ENCODE results near the gene DPH3.

DNA sequence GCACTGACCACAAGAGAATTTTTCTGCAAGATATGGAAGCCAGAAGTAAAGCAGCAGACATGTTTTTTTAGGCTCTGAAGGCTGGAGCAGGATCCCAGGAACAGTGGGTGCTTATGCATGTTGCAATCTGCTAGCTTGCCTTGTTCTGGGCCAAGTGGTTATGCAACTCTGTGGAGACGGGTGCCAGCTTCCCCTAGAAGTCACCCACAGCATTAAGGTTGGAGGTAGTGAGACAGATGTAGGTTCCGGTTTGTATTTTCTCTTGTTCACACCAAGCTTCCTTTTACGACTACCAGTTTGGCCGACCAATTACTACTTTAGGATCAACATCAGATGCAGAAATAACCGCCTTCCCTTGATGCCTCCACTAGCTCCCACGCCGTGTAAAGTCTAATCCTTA is 11.1 kb downstream of the DPH3 start:
- TF ChIP-seq, protein P1, sequence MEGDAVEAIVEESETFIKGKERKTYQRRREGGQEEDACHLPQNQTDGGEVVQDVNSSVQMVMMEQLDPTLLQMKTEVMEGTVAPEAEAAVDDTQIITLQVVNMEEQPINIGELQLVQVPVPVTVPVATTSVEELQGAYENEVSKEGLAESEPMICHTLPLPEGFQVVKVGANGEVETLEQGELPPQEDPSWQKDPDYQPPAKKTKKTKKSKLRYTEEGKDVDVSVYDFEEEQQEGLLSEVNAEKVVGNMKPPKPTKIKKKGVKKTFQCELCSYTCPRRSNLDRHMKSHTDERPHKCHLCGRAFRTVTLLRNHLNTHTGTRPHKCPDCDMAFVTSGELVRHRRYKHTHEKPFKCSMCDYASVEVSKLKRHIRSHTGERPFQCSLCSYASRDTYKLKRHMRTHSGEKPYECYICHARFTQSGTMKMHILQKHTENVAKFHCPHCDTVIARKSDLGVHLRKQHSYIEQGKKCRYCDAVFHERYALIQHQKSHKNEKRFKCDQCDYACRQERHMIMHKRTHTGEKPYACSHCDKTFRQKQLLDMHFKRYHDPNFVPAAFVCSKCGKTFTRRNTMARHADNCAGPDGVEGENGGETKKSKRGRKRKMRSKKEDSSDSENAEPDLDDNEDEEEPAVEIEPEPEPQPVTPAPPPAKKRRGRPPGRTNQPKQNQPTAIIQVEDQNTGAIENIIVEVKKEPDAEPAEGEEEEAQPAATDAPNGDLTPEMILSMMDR (conservative IDR thresholded peaks at IDR 0.05) = no peak
- TF ChIP-seq ZFX (IDR thresholded peaks at IDR 0.05) = no peak
